H1 (cell line): Measurements from ENCODE around the gene PSG2. TPM values are rescaled to one million over a fixed set of nuclear protein-coding genes. Genes with fewer than 3 reads are reported as not detected.
"Not testable (repeated sequence)": the region's sequence is repeated elsewhere in the genome, so short reads cannot be mapped to it uniquely, and the experiment has no call there.

Source experiments
- CTCF ChIA-PET: fragments of 300-600 bp; sonication (Branson Sonifier 250); formaldehyde crosslinking; loops from one replicate; lab custom pipeline; 2021; ENCODE audit not compliant: partially characterized antibody; lab: Charles Lee
- POLR2A ChIA-PET: fragments of 300-600 bp; sonication (Branson Sonifier 250); formaldehyde crosslinking; loops from one replicate; lab custom pipeline; 2021; ENCODE audit warnings: inconsistent platforms; ENCODE audit not compliant: partially characterized antibody; lab: Charles Lee
- DNase-seq, 2 experiments: peaks; one replicate each; pipeline versions ENCODE4 v3.0.0 to v3.0.0-alpha.2; 2010 to 2022; ENCODE audit warnings: low spot score in 2 of 2, low read depth in 1 of 2, mixed read lengths in 1 of 2
- FAIRE-seq: peaks from 2 replicates; lab custom pipeline; 2011; peaks lifted over from hg19 to GRCh38; lab: Jason Lieb, UNC
- H2AFZ ChIP-seq: 2 replicates; pipeline ENCODE4 v1.8.1; 2012; ENCODE audit warnings: low read length, inconsistent platforms
- H2AK5ac ChIP-seq: 2 replicates; pipeline ENCODE4 v1.6.1; 2013; ENCODE audit warnings: low read depth, low read length
- H2BK120ac ChIP-seq: replicated peaks from 2 replicates; pipeline ENCODE3; 2013; ENCODE audit warnings: low read depth, low read length, inconsistent platforms
- H2BK12ac ChIP-seq: 2 replicates; pipeline ENCODE4 v1.6.1; 2013; ENCODE audit warnings: low read depth, low read length
- H2BK15ac ChIP-seq: 2 replicates; pipeline ENCODE4 v1.6.1; 2013; ENCODE audit warnings: low read length
- H2BK20ac ChIP-seq: 2 replicates; pipeline ENCODE4 v1.6.1; 2013; ENCODE audit warnings: low read length
- H2BK5ac ChIP-seq: 2 replicates; pipeline ENCODE4 v1.6.1; 2013; ENCODE audit warnings: low read depth, low read length
- H3K14ac ChIP-seq: 2 replicates; pipeline ENCODE4 v1.6.1; 2013; ENCODE audit warnings: inconsistent platforms; ENCODE audit not compliant: insufficient read length
- H3K18ac ChIP-seq: 2 replicates; pipeline ENCODE4 v1.6.1; 2013; ENCODE audit warnings: low read length; ENCODE audit errors: extremely low read depth
- H3K23ac ChIP-seq: 2 replicates; pipeline ENCODE4 v1.6.1; 2013; ENCODE audit warnings: inconsistent platforms; ENCODE audit not compliant: insufficient read length
- H3K23me2 ChIP-seq: 2 replicates; pipeline ENCODE4 v1.6.1; 2013; ENCODE audit warnings: low read depth, low read length
- H3K27ac ChIP-seq: 2 replicates; pipeline ENCODE4 v1.6.1; 2011; ENCODE audit warnings: low read depth, low read length, inconsistent platforms
- H3K27me3 ChIP-seq, 4 experiments: replicated peaks in 1 of 4; 1 replicate in 1 of 4; 2 replicates in 3 of 4; pipeline versions ENCODE4 v1.6.1 to v1.8.1; 2011 to 2013; ENCODE audit warnings: low read length in 3 of 4, mild to moderate bottlenecking in 3 of 4, inconsistent platforms in 2 of 4, mixed read lengths in 2 of 4, moderate library complexity in 1 of 4; ENCODE audit not compliant: control insufficient read depth in 3 of 4, insufficient read depth in 3 of 4; ENCODE audit errors: extremely low read depth in 1 of 4
- H3K36me3 ChIP-seq, 4 experiments: 2 replicates each; pipeline versions ENCODE4 v1.6.1 to v1.8.1; 2011 to 2013; ENCODE audit warnings: mild to moderate bottlenecking in 4 of 4, low read length in 3 of 4, moderate library complexity in 2 of 4, control low read depth in 1 of 4, inconsistent platforms in 1 of 4; ENCODE audit not compliant: insufficient read depth in 4 of 4, control insufficient read depth in 2 of 4
- H3K4ac ChIP-seq: replicated peaks from 2 replicates; pipeline ENCODE3; 2013; ENCODE audit warnings: low read length, low read depth, mixed read lengths, inconsistent platforms; ENCODE audit not compliant: insufficient read length
- H3K4me1 ChIP-seq, 4 experiments: replicated peaks in 1 of 4; 1 replicate in 1 of 4; 2 replicates in 3 of 4; pipeline versions ENCODE4 v1.6.1 to v1.8.1; 2011 to 2013; ENCODE audit warnings: low read length in 3 of 4, inconsistent platforms in 2 of 4, mixed read lengths in 1 of 4; ENCODE audit not compliant: insufficient read depth in 4 of 4, control insufficient read depth in 3 of 4
- H3K4me2 ChIP-seq, 2 experiments: 2 replicates each; pipeline versions ENCODE4 v1.6.1 to v1.8.1; 2011 to 2013; ENCODE audit warnings: low read depth in 2 of 2, low read length in 2 of 2, control low read depth in 1 of 2, inconsistent platforms in 1 of 2, mild to moderate bottlenecking in 1 of 2; ENCODE audit not compliant: insufficient read depth in 1 of 2
- H3K4me3 ChIP-seq, 4 experiments: fragments of 200-600, 300-600 bp in 1 of 4; sonication (generic), shearing (Covaris generic), sonication (Bioruptor Twin) in 1 of 4; 2 replicates each; pipeline versions ENCODE4 v1.5.1 to v1.8.1; 2011 to 2016; ENCODE audit warnings: low read length in 4 of 4, low read depth in 3 of 4, control low read depth in 2 of 4, inconsistent platforms in 2 of 4, mild to moderate bottlenecking in 2 of 4, mixed read lengths in 1 of 4, moderate library complexity in 1 of 4; ENCODE audit not compliant: insufficient read depth in 2 of 4; ENCODE audit errors: extremely low read depth in 1 of 4
- H3K56ac ChIP-seq: replicated peaks from 2 replicates; pipeline ENCODE3; 2013; ENCODE audit warnings: low read depth, mild to moderate bottlenecking, mixed read lengths, low read length, inconsistent platforms; ENCODE audit not compliant: insufficient read length
- H3K79me1 ChIP-seq: 2 replicates; pipeline ENCODE4 v1.6.1; 2013; ENCODE audit warnings: low read depth, low read length, control low read depth
- H3K79me2 ChIP-seq, 2 experiments: 2 replicates each; pipeline versions ENCODE4 v1.6.1 to v1.8.1; 2012 to 2013; ENCODE audit warnings: low read length in 2 of 2, mild to moderate bottlenecking in 2 of 2, inconsistent platforms in 1 of 2; ENCODE audit not compliant: insufficient read depth in 2 of 2, control insufficient read depth in 1 of 2
- H3K9ac ChIP-seq, 4 experiments: replicated peaks in 1 of 4; 1 replicate in 1 of 4; 2 replicates in 3 of 4; pipeline versions ENCODE4 v1.6.1 to v1.8.1; 2011 to 2013; ENCODE audit warnings: low read depth in 3 of 4, low read length in 3 of 4, control low read depth in 2 of 4, mild to moderate bottlenecking in 2 of 4, moderate library complexity in 2 of 4, inconsistent platforms in 1 of 4; ENCODE audit errors: extremely low read depth in 1 of 4
- H3K9me3 ChIP-seq, 2 experiments: 2 replicates each; pipeline versions ENCODE4 v1.6.1 to v1.8.1; 2012 to 2013; ENCODE audit warnings: mild to moderate bottlenecking in 2 of 2, moderate library complexity in 2 of 2, control low read depth in 1 of 2, inconsistent platforms in 1 of 2, low read depth in 1 of 2, low read length in 1 of 2, mixed read lengths in 1 of 2; ENCODE audit not compliant: insufficient read depth in 2 of 2
- H4K20me1 ChIP-seq, 2 experiments: replicated peaks in 1 of 2; 2 replicates each; pipeline versions ENCODE3 to v1.8.1; 2011 to 2013; ENCODE audit warnings: inconsistent platforms in 2 of 2, low read length in 2 of 2, mild to moderate bottlenecking in 1 of 2; ENCODE audit not compliant: insufficient read depth in 2 of 2, control insufficient read depth in 1 of 2
- H4K5ac ChIP-seq: 2 replicates; pipeline ENCODE4 v1.6.1; 2013; ENCODE audit warnings: low read length, low read depth, mixed read lengths, inconsistent platforms; ENCODE audit not compliant: insufficient read length
- H4K8ac ChIP-seq: 2 replicates; pipeline ENCODE4 v1.8.0; 2013; ENCODE audit warnings: mild to moderate bottlenecking, moderate library complexity, low read length, inconsistent platforms; ENCODE audit not compliant: insufficient read depth; ENCODE audit errors: extremely low read depth
- H4K91ac ChIP-seq: replicated peaks from 2 replicates; pipeline ENCODE3; 2013; ENCODE audit warnings: low read length, mixed read lengths, inconsistent platforms; ENCODE audit not compliant: insufficient read length
- WGBS, 2 experiments: shearing (Covaris generic) in 1 of 2; methylation state at CpG; one replicate each; pipeline versions ENCODE4 v1.1.6 to v1.1.7; 2013 to 2015; ENCODE audit warnings: low lambda C conversion rate in 2 of 2, mixed read lengths in 2 of 2, inconsistent platforms in 1 of 2, low coverage in 1 of 2, missing lambda C conversion rate in 1 of 2; ENCODE audit not compliant: insufficient replicate concordance in 2 of 2, insufficient coverage in 1 of 2, insufficient read length in 1 of 2; ENCODE audit errors: extremely low coverage in 1 of 2, missing lambda C conversion rate in 1 of 2; 5-methylcytosine and 5-hydroxymethylcytosine counted together
- polyA plus RNA-seq, 7 experiments: library from polyadenylated mRNA; depleted of rRNA in 3 of 7; stranded (reverse) in 5 of 7; unstranded in 2 of 7; fragments of >200 nt in 5 of 7; fragments of 200-250 nt in 2 of 7; gene quantifications; 1 replicate in 5 of 7; 2 replicates in 1 of 7; 4 replicates in 1 of 7; pipeline versions ENCODE4 v1.2.1 to v1.2.3, GENCODE V29; 2011 to 2013; ENCODE audit warnings: missing spikeins in 2 of 7, mixed read lengths in 2 of 7
- total RNA-seq: library from RNA; stranded (reverse); fragmentation: NEBNext Ultra II Directional; extraction: Animal tissue kit (Norgen Biotek cat#: 25700); gene quantifications from 2 replicates; pipeline ENCODE4 v1.2.1, GENCODE V29; 2021

PSG2 gene
- total and polyA plus RNA-seq, 2 of the 8 experiments (the other 6 are each of a cell fraction or from before 2014, with no cell fraction given) = not detected

- not testable (repeated sequence) for H3K27ac ChIP-seq
Observed at GRCh38 chr19:43120433-43121026, 38.0 kb upstream of the PSG2 start.

GRCh38 chr19:43119526-43119925 lies 37.0 kb upstream of the PSG2 start:
- H3K23ac ChIP-seq, H2BK15ac ChIP-seq, H4K20me1 ChIP-seq, H3K79me2 ChIP-seq, H3K4me2 ChIP-seq, H4K5ac ChIP-seq, H2BK120ac ChIP-seq, POLR2A ChIA-PET, H4K91ac ChIP-seq, H3K27me3 ChIP-seq, H3K14ac ChIP-seq, H3K36me3 ChIP-seq, H3K23me2 ChIP-seq, H3K27ac ChIP-seq, H2AK5ac ChIP-seq, H3K9ac ChIP-seq, H3K18ac ChIP-seq, H3K4me3 ChIP-seq, CTCF ChIA-PET, FAIRE-seq, DNase-seq, H3K4me1 ChIP-seq, H3K56ac ChIP-seq, H2AFZ ChIP-seq, H3K79me1 ChIP-seq, H2BK20ac ChIP-seq, H2BK5ac ChIP-seq, H2BK12ac ChIP-seq, H3K4ac ChIP-seq, H4K8ac ChIP-seq: not testable (repeated sequence)
- WGBS, 2 experiments = 75% methylated on average over 3 of the region's 3 CpGs; no CpG with 5 or more reads in 1 of the 2 experiments
- H3K9me3 ChIP-seq = peaks cover 25 to 41% of the 10 kb centered on the region in 2 experiments; a peak in 3 of 4 replicates

More at GRCh38 chr19:43120433-43121026, 38.0 kb upstream of the PSG2 start:
- FAIRE-seq, DNase-seq, H2BK20ac ChIP-seq, H3K79me1 ChIP-seq, H3K36me3 ChIP-seq, H3K14ac ChIP-seq, H3K18ac ChIP-seq, H4K5ac ChIP-seq, H2AFZ ChIP-seq, H4K91ac ChIP-seq, POLR2A ChIA-PET, H3K23me2 ChIP-seq, H3K56ac ChIP-seq, H3K4ac ChIP-seq, H4K8ac ChIP-seq, H3K4me1 ChIP-seq, H3K79me2 ChIP-seq, H2BK15ac ChIP-seq, H3K23ac ChIP-seq, H3K4me2 ChIP-seq, CTCF ChIA-PET, H4K20me1 ChIP-seq, H3K27me3 ChIP-seq, H2BK120ac ChIP-seq, H3K4me3 ChIP-seq, H2AK5ac ChIP-seq, H2BK12ac ChIP-seq, H2BK5ac ChIP-seq, H3K9ac ChIP-seq: not testable (repeated sequence)
- peaks cover 30 to 37% of the 10 kb centered on the region in 2 experiments; a peak in 3 of 4 replicates for H3K9me3 ChIP-seq
- WGBS, 2 experiments = 75% methylated on average over 10 of the region's 11 CpGs; no CpG with 5 or more reads in 1 of the 2 experiments
